GM11168 (cell line): Measurements from ENCODE around the gene KRTAP4-2.
"Not testable (repeated sequence)": the region's sequence is repeated elsewhere in the genome, so short reads cannot be mapped to it uniquely, and the experiment has no call there.

Experiments used
- in situ Hi-C: fragments of 300-500 bp; cut with MboI; formaldehyde crosslinking; loops from one replicate; pipeline ENCODE4 v1.12.0; 2022; ENCODE audit warnings: low sequenced_read_pairs; ENCODE audit not compliant: unreplicated experiment

Gene KRTAP4-2

GRCh38 chr17:41167561-41167960 is 10.5 kb downstream of the KRTAP4-2 start:
- in situ Hi-C loops: no loop called here

GRCh38 chr17:41163828-41164227 is 14.2 kb downstream of the KRTAP4-2 start:
- in situ Hi-C loops: no loop called here

- in situ Hi-C loops: no loop called here
These were observed 17.4 kb downstream of the KRTAP4-2 start, which contains the start of gene KRTAP4-4 for GRCh38 chr17:41160648-41161047. Gene KRTAP4-4 (minus strand): TSS chr17:41160748. CDS start chr17:41160691, 57 bp downstream.

- in situ Hi-C loops: not testable (repeated sequence)
These were observed 17.8 kb downstream of the KRTAP4-2 start for GRCh38 chr17:41160190-41160589.

- in situ Hi-C loops: no loop called here
These were observed 24.2 kb downstream of the KRTAP4-2 start for GRCh38 chr17:41153856-41154255.

- in situ Hi-C loops: no loop called here
These were observed 26.5 kb downstream of the KRTAP4-2 start for GRCh38 chr17:41151525-41151924.

- in situ Hi-C loops: no loop called here
These were observed 28.0 kb downstream of the KRTAP4-2 start for GRCh38 chr17:41150026-41150425.

- in situ Hi-C loops: no loop called here
These were observed 28.4 kb downstream of the KRTAP4-2 start, which contains the start of gene KRTAP4-5 for GRCh38 chr17:41149652-41149985. Gene KRTAP4-5 (minus strand): TSS chr17:41149825. CDS start chr17:41149767, 58 bp downstream.

GRCh38 chr17:41148971-41149651 is 28.9 kb downstream of the KRTAP4-2 start:
- in situ Hi-C loops: not testable (repeated sequence)

GRCh38 chr17:41147531-41148204 is 30.4 kb downstream of the KRTAP4-2 start:
- in situ Hi-C loops: no loop called here

- in situ Hi-C loops: no loop called here
These were observed 32.8 kb downstream of the KRTAP4-2 start for GRCh38 chr17:41145261-41145660.

GRCh38 chr17:41144846-41145245 is 33.2 kb downstream of the KRTAP4-2 start:
- in situ Hi-C loops: no loop called here

GRCh38 chr17:41141361-41141760 is 36.7 kb downstream of the KRTAP4-2 start:
- in situ Hi-C loops: no loop called here

GRCh38 chr17:41140360-41141131 is 37.5 kb downstream of the KRTAP4-2 start, which contains the start of gene KRTAP4-6:
Gene KRTAP4-6 (minus strand): TSS chr17:41140544. CDS start chr17:41140487, 57 bp downstream.
- in situ Hi-C loops: no loop called here

- in situ Hi-C loops: not testable (repeated sequence)
These were observed 38.2 kb downstream of the KRTAP4-2 start for GRCh38 chr17:41139865-41140264.

- in situ Hi-C loops: no loop called here
These were observed 43.9 kb downstream of the KRTAP4-2 start for GRCh38 chr17:41133880-41134735.

- in situ Hi-C loops: no loop called here
These were observed 46.0 kb downstream of the KRTAP4-2 start for GRCh38 chr17:41131979-41132378.
